OCI-LY1 (cell line): Measurements from ENCODE around the gene MAJIN.

Source experiments
- EZH2 ChIP-seq: fragments of 200-600 bp; sonication (generic), shearing (Covaris generic); IDR thresholded peaks from 2 replicates; pipeline ENCODE4 v1.8.0; 2017; ENCODE audit warnings: borderline replicate concordance, mixed run types, mild to moderate bottlenecking, antibody characterized with exemption, low read length, moderate library complexity, mixed read lengths
- TF ChIP-seq, protein P1 (sequence below): fragments of 200-600 bp; sonication (generic), shearing (Covaris generic); IDR thresholded peaks from 2 replicates; pipeline ENCODE4 v1.5.1; 2017; ENCODE audit warnings: mild to moderate bottlenecking, antibody characterized with exemption, low read length, moderate library complexity, mixed read lengths

DNA sequence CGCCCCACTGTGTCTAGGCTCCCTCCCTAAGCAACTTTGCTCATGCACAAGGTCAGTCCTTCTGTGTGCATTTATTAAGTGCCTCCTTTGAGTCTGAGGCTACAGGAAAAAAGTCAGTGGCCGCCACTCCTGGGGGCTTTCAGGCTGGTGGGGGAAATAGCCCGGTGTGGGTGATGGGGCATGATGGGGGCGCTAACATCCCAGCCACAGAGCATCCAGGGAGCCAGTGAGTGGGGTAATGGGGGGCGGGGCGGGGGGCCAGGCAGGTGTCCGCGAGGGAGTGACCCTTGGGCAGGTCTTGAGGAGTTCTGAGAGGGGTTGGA, 83.5 kb downstream of the MAJIN start:
- TF ChIP-seq, protein P1, sequence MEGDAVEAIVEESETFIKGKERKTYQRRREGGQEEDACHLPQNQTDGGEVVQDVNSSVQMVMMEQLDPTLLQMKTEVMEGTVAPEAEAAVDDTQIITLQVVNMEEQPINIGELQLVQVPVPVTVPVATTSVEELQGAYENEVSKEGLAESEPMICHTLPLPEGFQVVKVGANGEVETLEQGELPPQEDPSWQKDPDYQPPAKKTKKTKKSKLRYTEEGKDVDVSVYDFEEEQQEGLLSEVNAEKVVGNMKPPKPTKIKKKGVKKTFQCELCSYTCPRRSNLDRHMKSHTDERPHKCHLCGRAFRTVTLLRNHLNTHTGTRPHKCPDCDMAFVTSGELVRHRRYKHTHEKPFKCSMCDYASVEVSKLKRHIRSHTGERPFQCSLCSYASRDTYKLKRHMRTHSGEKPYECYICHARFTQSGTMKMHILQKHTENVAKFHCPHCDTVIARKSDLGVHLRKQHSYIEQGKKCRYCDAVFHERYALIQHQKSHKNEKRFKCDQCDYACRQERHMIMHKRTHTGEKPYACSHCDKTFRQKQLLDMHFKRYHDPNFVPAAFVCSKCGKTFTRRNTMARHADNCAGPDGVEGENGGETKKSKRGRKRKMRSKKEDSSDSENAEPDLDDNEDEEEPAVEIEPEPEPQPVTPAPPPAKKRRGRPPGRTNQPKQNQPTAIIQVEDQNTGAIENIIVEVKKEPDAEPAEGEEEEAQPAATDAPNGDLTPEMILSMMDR = no peak
- no peak for TF ChIP-seq EZH2
